GM12874 (cell line): Measurements from ENCODE around the gene CEL.

Source experiments
- CTCF ChIP-seq: IDR thresholded peaks from 2 replicates; pipeline ENCODE4 v1.5.1; 2011; ENCODE audit warnings: low read depth, mild to moderate bottlenecking, control low read depth, low read length, moderate library complexity; ENCODE audit not compliant: insufficient read depth

The CEL gene

GRCh38 chr9:133030317-133031129 lies 31.3 kb upstream of the CEL start, which contains the start of gene GTF3C5:
Gene GTF3C5, plus strand, starts transcription at chr9:133030997. Its CDS starts 15 bp downstream, at chr9:133031012.
- no peak for TF ChIP-seq CTCF

- TF ChIP-seq CTCF: no peak
Observed at GRCh38 chr9:133031130-133031422, 30.7 kb upstream of the CEL start.

GRCh38 chr9:133031496-133031911 lies 30.3 kb upstream of the CEL start:
- TF ChIP-seq CTCF: no peak

- TF ChIP-seq CTCF: no peak
Observed at GRCh38 chr9:133032171-133032570, 29.6 kb upstream of the CEL start.

- TF ChIP-seq CTCF: no peak
Observed at GRCh38 chr9:133035669-133036068, 26.1 kb upstream of the CEL start.

GRCh38 chr9:133037775-133038515 lies 23.8 kb upstream of the CEL start:
- TF ChIP-seq CTCF: no peak

- TF ChIP-seq CTCF: peak; percentile 63
Observed at GRCh38 chr9:133040892-133041479, 20.8 kb upstream of the CEL start.
